GM19455 (cell line): ENCODE results near the gene SYTL5.

Experiments
- ATAC-seq: cut with Tn5 transposase; IDR thresholded peaks from one replicate; pipeline ENCODE4 v1.9.1; 2021; ENCODE audit not compliant: unreplicated experiment

Gene SYTL5

DNA sequence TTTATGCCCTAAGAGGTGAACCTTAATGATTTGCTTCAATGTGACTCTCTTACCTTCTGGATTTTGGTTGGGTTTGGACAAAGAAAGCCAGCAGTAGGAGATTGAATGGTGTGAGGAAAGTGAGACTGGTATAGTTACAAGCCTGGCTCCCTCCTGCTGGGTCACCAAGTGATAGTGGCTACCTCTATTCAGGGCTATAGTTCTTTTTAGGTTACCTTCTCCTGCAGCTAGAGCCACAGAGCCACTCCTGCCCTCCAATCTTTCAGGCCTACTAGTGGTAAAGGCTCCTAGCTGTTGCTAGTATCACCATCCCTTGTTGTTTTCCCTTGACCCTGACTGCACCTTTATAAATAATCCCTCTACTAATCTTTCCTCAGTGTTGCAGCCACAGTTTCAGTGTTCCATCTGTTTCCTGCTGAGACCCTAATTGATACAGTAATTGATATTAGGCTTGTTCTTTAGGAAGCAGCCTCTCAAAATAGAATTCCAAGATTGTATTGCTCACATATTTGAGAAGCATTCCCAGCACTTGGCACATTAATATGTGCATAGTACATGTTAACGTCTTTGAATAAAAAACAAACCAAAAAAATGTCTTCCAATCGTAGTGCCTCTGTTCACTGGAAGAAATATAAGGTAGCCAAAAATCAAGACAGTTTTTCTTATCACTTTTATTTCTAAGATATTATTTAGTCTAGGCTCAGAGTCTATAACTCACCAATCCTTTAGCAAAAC lies 132.0 kb downstream of the SYTL5 start:
- ATAC-seq = no peak

GRCh38 chrX:38138900-38139299 lies 132.5 kb downstream of the SYTL5 start:
- no peak for ATAC-seq

DNA sequence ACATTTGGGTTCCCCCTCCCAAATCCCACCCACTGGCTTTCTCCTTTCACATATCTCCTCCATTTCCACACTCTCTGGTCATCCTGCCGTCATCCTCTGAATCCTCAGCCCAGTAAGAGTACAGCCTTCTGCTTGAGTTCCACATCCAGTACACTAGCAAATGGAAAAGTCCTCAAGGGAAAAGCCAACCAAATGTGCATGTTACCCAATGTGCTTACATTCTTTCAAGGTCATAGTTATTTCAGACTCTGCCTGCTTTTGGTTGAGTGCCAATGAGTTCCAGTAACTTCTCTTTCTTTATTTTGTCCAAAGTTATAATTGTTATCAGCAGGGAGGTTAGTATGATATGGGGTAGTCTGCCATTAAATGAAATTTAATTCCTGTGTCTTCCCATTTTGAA lies 136.3 kb downstream of the SYTL5 start:
- ATAC-seq = no peak

GRCh38 chrX:38149016-38149415 lies 142.7 kb downstream of the SYTL5 start:
- ATAC-seq = no peak

DNA sequence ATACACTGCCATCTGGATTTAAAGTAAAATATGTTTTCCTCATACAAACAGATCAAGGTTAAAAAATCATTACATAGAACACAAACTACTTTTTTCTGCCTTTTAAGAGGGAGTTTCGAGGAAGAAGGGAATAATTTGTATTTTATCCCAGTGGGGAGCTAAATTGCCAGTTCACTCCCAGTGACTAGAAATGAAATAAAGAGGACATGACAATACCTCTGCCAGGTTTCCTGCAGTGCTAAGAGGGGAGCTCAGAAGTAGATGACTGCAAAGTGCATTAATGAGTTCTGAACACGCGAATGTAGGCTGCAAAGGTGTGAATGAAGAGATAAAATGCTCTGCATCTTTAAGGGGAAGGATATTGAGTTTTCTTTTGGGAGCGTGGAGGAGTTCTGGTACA lies 144.6 kb downstream of the SYTL5 start:
- no peak for ATAC-seq

DNA sequence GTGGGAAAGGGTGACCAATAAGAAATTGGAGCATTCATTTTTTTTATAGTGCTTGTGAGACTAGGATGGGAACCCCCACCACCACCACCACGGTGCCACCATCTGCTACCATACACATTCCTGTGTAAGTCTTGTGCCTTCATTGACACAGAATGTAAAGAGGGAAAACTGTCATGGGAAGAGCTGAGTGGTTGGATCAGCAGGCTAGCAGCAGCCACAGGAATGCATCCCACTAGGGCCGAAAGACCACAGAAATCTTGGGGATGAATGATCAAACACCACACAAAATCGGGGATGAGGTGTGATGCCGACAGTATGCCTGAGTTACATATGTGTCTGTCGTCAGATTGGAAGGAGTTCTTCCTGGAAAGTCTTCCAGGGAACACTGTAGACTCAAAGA lies 145.1 kb downstream of the SYTL5 start:
- ATAC-seq = no peak

DNA sequence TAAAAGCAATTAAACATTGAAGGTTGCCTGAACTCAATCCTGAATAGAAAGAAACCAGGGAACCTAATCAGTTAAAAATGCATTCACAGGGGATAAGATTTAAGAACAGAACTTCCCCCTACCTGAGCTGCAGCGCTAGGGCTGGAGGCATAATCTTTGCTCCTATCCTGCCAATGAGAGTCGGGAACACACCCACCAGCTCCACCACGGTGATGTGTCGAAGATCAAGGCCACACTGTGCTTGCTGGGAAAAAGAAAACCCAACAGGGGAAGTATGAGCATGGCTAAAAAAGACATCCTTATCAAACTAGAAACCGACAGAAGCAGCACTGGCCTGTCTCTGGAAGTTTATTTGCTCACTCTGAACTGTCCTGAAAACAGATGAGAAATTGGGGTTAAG lies 148.0 kb downstream of the SYTL5 start:
- ATAC-seq = no peak

DNA sequence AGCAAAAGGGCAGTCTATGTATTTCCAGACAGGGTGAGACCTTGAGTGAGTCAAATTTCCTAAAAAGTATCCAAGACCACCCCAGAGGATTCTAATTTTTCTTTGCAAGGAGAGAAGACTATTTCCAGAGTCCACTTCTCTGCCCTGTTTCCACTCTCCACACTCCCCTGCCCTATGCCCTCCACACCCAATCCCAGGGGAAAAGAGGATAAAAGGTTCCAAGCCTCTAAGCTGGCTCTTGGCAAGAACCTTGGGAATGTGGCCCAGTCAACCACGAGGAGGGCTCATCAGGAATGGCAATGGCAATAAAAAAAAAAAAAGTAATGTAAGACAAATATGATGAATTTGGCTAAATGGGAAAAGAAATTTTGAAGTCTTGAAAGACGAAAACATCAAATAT lies 148.5 kb downstream of the SYTL5 start:
- no peak for ATAC-seq

DNA sequence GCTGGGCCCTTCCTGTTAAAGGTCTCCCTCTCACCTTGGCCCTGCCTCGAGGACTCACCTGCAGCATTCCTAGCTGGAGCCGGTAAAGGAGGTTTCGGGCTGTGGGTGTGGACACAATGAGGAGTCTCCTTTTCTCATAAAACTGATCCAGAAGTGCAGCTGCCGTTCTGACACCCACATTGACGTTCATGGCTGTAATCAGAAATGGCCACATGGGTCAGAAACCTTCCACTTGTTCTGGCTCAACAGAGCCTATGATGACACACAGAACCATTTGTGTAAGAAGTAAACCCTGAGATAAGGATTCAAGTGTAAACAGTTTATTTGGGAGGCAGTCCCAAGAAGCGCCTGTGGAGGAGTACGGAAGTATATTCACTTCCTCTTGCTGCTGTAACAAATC lies 150.5 kb downstream of the SYTL5 start:
- no peak for ATAC-seq

- ATAC-seq = no peak
Observed at GRCh38 chrX:38163193-38163592, 156.8 kb downstream of the SYTL5 start.

DNA sequence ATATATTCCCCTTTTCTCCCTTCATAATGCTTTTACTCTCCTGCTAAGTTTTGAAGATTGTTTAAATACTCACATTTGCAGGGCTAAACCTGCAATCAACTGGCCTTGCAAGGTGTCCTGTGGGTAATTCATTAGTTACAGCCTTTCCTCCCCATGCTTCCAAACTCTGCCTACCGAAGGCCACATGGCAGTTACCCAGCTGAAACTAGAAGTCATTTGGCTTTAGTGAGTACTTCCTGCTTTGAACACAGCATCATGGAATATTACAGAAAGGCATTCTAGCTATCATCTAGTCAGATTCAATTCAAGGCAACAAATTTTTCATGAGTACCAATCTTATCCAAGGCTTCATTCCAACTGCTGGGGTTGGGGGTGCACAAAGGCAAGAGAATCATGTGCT lies 158.7 kb downstream of the SYTL5 start:
- ATAC-seq = no peak

DNA sequence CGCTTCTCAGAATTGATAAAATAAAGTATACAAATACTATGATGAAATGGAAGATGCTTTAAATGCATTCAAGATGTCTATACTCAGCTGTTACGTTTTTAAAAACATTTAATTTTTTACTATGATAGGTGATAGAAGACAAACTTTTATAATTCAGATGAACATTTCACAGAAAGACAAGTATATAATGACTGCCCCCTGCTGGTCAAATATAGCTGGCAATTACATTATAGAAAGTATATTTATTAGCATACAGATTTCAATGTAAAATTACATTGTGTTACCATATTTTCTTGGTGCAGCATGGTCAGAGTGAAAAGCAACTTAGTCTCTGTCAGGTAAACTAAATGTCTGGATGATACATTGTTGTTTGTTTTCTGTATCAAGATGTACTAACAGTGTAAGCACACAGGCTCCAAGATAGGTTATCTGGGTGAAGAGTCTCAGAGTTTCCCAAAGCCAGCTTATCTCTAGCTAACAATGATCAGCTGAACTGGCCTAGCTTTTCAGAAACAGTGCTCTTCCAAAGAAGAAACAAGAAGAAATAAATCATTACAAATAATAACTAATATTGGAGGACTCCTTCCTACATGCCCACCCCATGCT lies 160.2 kb downstream of the SYTL5 start:
- ATAC-seq = no peak

GRCh38 chrX:38170556-38170955 lies 164.2 kb downstream of the SYTL5 start:
- no peak for ATAC-seq

DNA sequence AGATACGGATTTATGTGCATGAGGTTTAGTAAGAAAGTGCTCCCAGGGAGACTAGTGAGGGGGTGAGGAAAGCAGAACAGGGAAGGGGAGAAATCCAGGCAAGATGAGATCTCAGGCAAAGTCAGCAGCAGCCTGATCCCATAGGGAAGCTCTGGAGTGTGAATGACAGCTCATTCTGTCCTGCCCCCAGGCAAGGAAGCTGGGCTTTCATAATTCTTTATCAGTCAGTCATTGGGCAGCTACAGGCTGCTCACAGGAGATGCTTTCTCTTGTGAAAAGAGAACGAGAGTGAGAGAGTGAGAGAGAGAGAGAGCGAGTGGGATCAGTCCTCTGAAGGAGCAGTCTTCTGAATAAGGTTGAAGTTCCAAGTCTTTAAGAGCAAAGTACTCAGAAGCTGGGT lies 166.2 kb downstream of the SYTL5 start:
- no peak for ATAC-seq

DNA sequence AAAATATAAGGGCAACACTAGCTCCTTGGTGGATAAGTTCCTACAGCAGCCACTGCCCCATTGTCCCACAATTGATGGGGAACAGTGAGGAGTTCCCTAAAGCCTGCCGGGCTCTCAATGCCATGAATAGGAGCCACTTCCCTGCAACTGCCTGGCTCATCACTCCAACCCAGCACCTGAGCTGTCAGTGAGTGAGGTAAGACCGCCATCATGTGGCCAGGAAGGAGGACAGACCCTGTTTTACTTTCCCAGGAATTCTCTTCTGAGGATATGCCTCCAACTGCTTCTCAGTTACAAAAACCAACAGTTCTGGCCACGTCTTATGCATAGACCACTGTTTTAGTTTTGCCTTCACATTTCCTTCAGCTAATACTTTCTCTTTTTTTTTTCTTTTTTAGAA lies 168.8 kb downstream of the SYTL5 start:
- ATAC-seq = no peak

- ATAC-seq = no peak
Observed at GRCh38 chrX:38178396-38178795, 172.0 kb downstream of the SYTL5 start.
